A549 (cell line): ENCODE results near the gene PRKCE.

Experiments used
- CTCF ChIP-seq: fragments of >200 bp; sonication (Bioruptor Twin); formaldehyde crosslinking; IDR thresholded peaks from 3 replicates; pipeline ENCODE4 v1.5.1; 2016
- JUN ChIP-seq, 2 experiments: fragments of >200 bp; sonication (Bioruptor Twin); formaldehyde crosslinking; IDR thresholded peaks; 2 replicates in 1 of 2; 3 replicates in 1 of 2; pipeline ENCODE4 v1.6.1; 2016 to 2017
- KDM1A ChIP-seq: fragments of 200-600 bp; sonication (generic); IDR thresholded peaks from 2 replicates; pipeline ENCODE4 v1.6.1; 2016; ENCODE audit warnings: low read depth, mild to moderate bottlenecking
- KDM5A ChIP-seq: fragments of 200-600 bp; sonication (generic); IDR thresholded peaks from 2 replicates; pipeline ENCODE4 v1.6.1; 2016; ENCODE audit warnings: antibody characterized with exemption, mild to moderate bottlenecking
- NR3C1 ChIP-seq: fragments of >200 bp; sonication (Bioruptor Twin); formaldehyde crosslinking; IDR thresholded peaks from 3 replicates; pipeline ENCODE4 v1.6.1; 2017
- POLR2A ChIP-seq: IDR thresholded peaks from 2 replicates; pipeline ENCODE4 v1.6.1; 2012; ENCODE audit warnings: mild to moderate bottlenecking, low read length
- RAD21 ChIP-seq, 2 experiments: fragments of >200 bp in 1 of 2; sonication (Bioruptor Twin) in 1 of 2; formaldehyde crosslinking in 1 of 2; IDR thresholded peaks in 1 of 2; conservative IDR thresholded peaks in 1 of 2; 2 replicates in 1 of 2; 3 replicates in 1 of 2; pipeline ENCODE4 v1.6.1; 2012 to 2018; ENCODE audit warnings: inconsistent platforms in 1 of 2
- RFX5 ChIP-seq: fragments of 450-650 bp; IDR thresholded peaks from 2 replicates; pipeline ENCODE4 v1.7.1; 2014; ENCODE audit warnings: antibody characterized with exemption, mild to moderate bottlenecking, moderate library complexity

GRCh38 chr2:45836740-45837139 is 185.3 kb downstream of the PRKCE start:
- no peak for TF ChIP-seq CTCF
- TF ChIP-seq POLR2A = no peak
- TF ChIP-seq RFX5 = no peak
- TF ChIP-seq KDM1A = no peak
- TF ChIP-seq JUN (IDR thresholded peaks at IDR 0.05) = no peak
- no peak for TF ChIP-seq NR3C1
- no peak for TF ChIP-seq KDM5A
- TF ChIP-seq RAD21 (conservative IDR thresholded peaks at IDR 0.05 in 1 of 2, IDR thresholded peaks at IDR 0.05 in 1 of 2) = no peak
